Muscle of leg (tissue), 11 donors: Measurements from ENCODE around the gene NUDT14. TPM values are rescaled to one million over a fixed set of nuclear protein-coding genes. Genes with fewer than 3 reads are reported as not detected.

Experiments used
- DNase-seq: peaks from one replicate; pipeline ENCODE4 v3.0.0; 2013
- H3K27ac ChIP-seq: one replicate; pipeline ENCODE4 v1.5.1; 2013; ENCODE audit warnings: mild to moderate bottlenecking, low read length, control low read depth
- H3K27me3 ChIP-seq: one replicate; pipeline ENCODE4 v1.6.1; 2013; ENCODE audit warnings: low read length; ENCODE audit not compliant: control insufficient read depth, insufficient read depth
- H3K36me3 ChIP-seq: one replicate; pipeline ENCODE4 v1.6.1; 2013; ENCODE audit warnings: low read length; ENCODE audit not compliant: control insufficient read depth, insufficient read depth
- H3K4me1 ChIP-seq: one replicate; pipeline ENCODE4 v1.6.1; 2013; ENCODE audit warnings: low read length; ENCODE audit not compliant: control insufficient read depth, insufficient read depth
- H3K4me3 ChIP-seq: one replicate; pipeline ENCODE4 v1.5.1; 2013; ENCODE audit warnings: low read length, control low read depth
- H3K9me3 ChIP-seq: replicated peaks from 2 replicates; pipeline ENCODE4 v1.6.1; 2013; ENCODE audit warnings: low read depth, low read length; ENCODE audit not compliant: control insufficient read depth
- WGBS: methylation state at CpG from one replicate; pipeline ENCODE4 v1.1.5; 2013; ENCODE audit warnings: missing lambda C conversion rate; ENCODE audit not compliant: insufficient coverage; 5-methylcytosine and 5-hydroxymethylcytosine counted together
- polyA plus RNA-seq, 8 donors: library from polyadenylated mRNA; unstranded; fragments of 120-200 nt; gene quantifications; one replicate each; pipeline versions ENCODE4 v1.2.1 to v1.2.3, GENCODE V29; 2013; ENCODE audit warnings: inconsistent platforms in 1 of 8, low replicate concordance in 1 of 8; ENCODE audit not compliant: insufficient read length in 8 of 8, insufficient read depth in 1 of 8
- total RNA-seq: library from RNA; stranded (reverse); fragments of 120-200 nt; gene quantifications from one replicate; pipeline ENCODE4 v1.2.4, GENCODE V29; 2013

Gene NUDT14
- total and polyA plus RNA-seq, 9 donors = 10.5 to 22.8 (median 16.1) TPM

DNA sequence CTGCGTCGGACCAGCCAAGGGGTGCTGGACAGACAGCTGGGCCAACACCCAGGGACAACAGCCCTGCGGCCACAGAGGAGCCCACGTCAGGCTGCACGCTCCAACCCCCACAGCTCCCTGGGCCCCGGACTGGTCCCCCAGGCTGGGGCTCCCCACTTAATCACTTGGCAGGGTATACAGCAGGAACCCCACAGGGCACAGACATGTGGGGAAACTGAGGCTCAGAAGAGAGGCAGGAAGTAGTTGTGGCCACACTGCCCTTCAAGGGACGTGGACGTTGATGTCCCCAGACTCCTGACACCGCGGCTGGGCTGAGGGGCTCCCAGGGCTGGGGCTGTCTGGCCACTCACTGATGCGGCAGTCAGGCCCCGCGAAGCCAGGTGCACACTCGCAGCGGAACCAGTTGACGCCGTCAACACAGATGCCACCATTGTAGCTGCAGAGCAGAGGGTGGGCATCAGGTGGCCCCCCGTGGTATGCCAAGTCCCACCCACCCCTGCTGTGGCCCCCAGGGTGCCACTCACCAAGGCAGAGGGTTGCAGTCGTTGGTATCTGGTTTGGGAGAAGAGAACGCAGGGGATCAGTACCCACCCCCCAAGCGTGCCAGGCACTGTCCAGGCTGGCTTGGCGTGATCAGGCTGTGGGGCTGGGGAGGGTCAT is 34.0 kb downstream of the NUDT14 start:
- H3K4me1 ChIP-seq = peaks cover 16% of the 10 kb centered on the region
- no peaks in the 10 kb centered on the region for H3K27me3 ChIP-seq
- no peak overlapping the region for H3K4me3 ChIP-seq
- DNase-seq = no peak
- H3K9me3 ChIP-seq = no peaks in the 10 kb centered on the region
- no peak overlapping the region for H3K27ac ChIP-seq
- H3K36me3 ChIP-seq = peaks cover 44% of the 10 kb centered on the region
- 79% methylated on average over 16 of the region's 22 CpGs for WGBS

- 81% methylated on average over 33 of the region's 40 CpGs for WGBS
- Histone ChIP-seq H3K4me3 (no peak overlapping the region), H3K4me1 (peaks cover 9% of the 10 kb centered on the region), H3K36me3 (peaks cover 47% of the 10 kb centered on the region), H3K27ac (no peak overlapping the region), H3K9me3 (no peaks in the 10 kb centered on the region), H3K27me3 (no peaks in the 10 kb centered on the region)
- no peak for DNase-seq
Observed at GRCh38 chr14:105146181-105146975, 34.7 kb downstream of the NUDT14 start.

GRCh38 chr14:105145381-105146180 is 35.5 kb downstream of the NUDT14 start:
- H3K36me3 ChIP-seq = peaks cover 46% of the 10 kb centered on the region
- 92% methylated on average over 28 of the region's 28 CpGs for WGBS
- no peak for DNase-seq

DNA sequence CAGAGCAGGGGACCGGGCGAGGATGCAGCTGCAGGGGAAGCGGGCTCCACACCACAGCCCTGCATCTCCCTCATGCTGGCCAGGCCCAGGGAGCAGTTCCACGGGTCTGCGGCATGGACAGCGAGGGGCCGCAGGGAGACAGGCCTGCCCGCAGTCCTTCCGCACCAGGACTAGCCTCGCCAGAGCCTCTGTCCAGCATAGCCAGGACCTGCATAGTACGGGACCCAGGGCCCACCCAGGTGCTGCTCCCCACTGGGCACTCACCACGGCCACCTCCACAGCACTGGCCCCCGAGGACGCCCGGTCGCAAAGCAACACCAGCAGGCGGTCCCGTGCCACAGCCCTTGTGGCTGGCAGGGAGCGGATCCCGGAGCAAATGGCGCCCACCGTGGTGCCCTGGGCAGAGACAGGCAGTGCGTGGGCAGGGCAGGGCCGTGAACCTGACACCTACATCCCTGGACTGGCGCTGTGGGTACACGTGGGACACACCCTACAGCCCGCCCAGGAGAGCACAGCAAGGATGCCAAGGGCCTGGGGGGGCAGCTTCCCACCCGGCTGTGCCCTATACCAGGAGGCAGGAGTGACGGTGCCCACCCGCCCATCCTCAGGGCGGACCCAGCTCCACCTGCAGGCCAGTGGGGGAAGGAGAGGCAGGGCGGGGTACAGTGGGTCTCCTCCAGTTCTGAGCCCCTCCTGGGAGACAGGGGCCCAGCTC is 36.3 kb downstream of the NUDT14 start:
- no peak for DNase-seq
- no peaks in the 10 kb centered on the region for H3K27me3 ChIP-seq
- H3K4me1 ChIP-seq = peaks cover 7% of the 10 kb centered on the region
- H3K4me3 ChIP-seq = no peak overlapping the region
- H3K9me3 ChIP-seq = peaks cover 8% of the 10 kb centered on the region
- no peak overlapping the region for H3K27ac ChIP-seq
- WGBS = 81% methylated on average over 29 of the region's 32 CpGs
- H3K36me3 ChIP-seq = peaks cover 47% of the 10 kb centered on the region

More at GRCh38 chr14:105145381-105146180, 35.5 kb downstream of the NUDT14 start:
- H3K27me3 ChIP-seq = no peaks in the 10 kb centered on the region
- H3K4me3 ChIP-seq = no peak overlapping the region
- peaks cover 7% of the 10 kb centered on the region for H3K4me1 ChIP-seq
- peaks cover 2% of the 10 kb centered on the region for H3K9me3 ChIP-seq
- no peak overlapping the region for H3K27ac ChIP-seq

DNA sequence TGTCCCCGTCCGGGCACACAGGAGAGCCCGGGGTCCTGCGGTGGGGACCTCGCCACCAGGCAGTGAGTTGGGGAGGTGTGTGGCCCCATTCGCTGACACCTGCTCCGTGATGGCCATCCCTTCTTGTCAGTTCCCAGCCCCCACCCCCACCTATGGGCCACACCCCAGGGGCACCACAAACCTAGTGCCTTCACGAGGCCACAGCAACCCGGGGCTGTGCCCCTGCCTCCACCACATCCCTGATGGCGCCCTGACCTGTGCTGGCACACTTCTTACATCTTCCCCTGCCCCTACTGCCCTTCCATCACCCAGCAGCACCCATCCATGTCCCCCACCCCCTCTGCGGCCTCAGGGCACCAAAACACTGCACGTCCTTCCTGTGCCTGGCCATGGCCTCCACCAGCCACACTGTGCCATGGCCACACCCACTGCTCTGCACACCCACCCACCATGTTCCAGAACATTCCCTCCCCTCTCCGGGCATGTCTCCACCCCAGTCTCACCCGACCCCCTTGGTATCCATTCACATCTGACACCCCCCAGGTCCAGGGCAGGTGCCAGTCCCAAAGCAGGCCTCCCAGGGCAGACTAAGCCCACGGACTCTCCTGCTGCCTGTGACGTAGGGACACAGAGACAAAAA is 37.0 kb downstream of the NUDT14 start:
- 79% methylated on average over 10 of the region's 16 CpGs for WGBS
- H3K4me3 ChIP-seq = no peak overlapping the region
- peaks cover 15% of the 10 kb centered on the region for H3K9me3 ChIP-seq
- H3K27ac ChIP-seq = no peak overlapping the region
- DNase-seq = no peak
- no peaks in the 10 kb centered on the region for H3K27me3 ChIP-seq
- H3K36me3 ChIP-seq = peaks cover 47% of the 10 kb centered on the region
- peaks cover 7% of the 10 kb centered on the region for H3K4me1 ChIP-seq

DNA sequence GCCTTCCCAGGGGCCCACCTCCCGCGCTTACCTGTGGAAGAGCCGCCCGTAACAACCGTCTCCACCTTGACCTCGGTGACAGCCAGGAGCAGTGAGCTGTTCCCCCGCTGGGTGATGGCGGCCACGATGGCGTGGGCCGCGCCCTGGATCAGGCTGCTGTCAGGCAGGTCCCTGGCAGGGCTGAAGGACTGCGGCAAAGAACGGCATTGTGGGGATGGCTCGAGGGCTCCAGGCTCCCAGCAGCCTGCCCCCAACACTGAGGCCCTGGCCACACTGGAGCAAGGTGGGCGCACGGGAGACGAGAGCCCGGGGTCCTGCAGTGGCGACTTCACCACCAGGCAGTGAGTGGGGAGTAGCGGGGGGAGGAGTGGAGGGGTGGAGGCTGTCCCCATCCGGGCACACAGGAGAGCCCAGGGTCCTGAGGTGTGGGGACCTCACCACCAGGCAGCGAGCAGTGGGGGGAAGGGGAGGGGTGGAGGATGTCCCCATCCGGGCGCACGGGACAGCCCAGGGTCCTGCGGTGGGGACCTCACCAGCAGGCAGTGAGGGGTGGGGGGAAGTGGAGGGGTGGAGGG is 37.6 kb downstream of the NUDT14 start:
- 92% methylated on average over 25 of the region's 27 CpGs for WGBS
- DNase-seq = no peak
- no peak overlapping the region for H3K4me3 ChIP-seq
- H3K27me3 ChIP-seq = no peaks in the 10 kb centered on the region
- no peak overlapping the region for H3K27ac ChIP-seq
- peaks cover 15% of the 10 kb centered on the region for H3K9me3 ChIP-seq
- H3K4me1 ChIP-seq = peaks cover 7% of the 10 kb centered on the region
- H3K36me3 ChIP-seq = peaks cover 47% of the 10 kb centered on the region

DNA sequence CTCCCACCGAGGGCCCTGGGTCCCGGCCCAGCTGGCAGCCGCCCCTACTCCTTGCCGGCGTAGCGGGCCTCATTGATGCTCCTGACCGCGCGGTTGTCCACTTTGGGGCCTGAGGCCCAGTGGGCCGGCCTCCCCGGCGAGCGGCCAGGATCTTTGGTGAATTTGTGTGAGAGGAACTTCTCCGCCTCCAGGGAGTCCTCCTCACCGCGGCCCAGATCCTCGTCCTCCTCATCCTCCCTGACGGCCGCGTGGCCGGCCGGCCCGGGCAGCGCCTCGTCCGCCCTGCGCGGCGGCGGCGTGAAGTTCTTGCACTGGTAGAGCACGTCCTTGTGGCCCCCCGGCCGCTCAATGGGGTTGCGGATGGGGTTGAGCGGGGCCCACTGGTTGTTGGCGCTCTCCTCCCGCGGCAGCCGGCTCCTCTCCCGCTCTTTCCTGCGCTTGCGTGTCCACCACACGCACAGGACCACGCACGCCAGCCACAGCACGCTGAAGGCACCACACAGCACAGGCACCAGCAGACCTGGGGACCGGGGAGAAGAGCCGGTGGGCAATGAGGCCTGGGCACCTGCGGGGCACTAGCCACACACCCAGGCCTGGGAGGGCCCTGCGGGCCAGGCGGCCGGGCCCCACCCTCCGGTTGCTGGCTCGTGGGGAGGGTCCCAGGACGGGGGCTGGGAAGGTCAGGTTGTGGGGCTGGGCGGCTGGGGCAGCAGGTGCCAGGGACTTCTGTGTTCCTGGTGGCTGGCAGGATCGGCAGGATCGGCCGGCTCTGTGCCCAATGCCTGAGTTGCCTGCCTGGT is 38.3 kb downstream of the NUDT14 start:
- no peak for DNase-seq
- peaks cover 44% of the 10 kb centered on the region for H3K36me3 ChIP-seq
- 92% methylated on average over 50 of the region's 60 CpGs for WGBS
- no peak overlapping the region for H3K27ac ChIP-seq
- no peak overlapping the region for H3K4me3 ChIP-seq
- H3K27me3 ChIP-seq = no peaks in the 10 kb centered on the region
- H3K9me3 ChIP-seq = peaks cover 15% of the 10 kb centered on the region
- peaks cover 7% of the 10 kb centered on the region for H3K4me1 ChIP-seq

- no peak overlapping the region for H3K27ac ChIP-seq
- peaks cover 39% of the 10 kb centered on the region for H3K36me3 ChIP-seq
- DNase-seq = no peak
- no peaks in the 10 kb centered on the region for H3K27me3 ChIP-seq
- 90% methylated on average over 41 of the region's 43 CpGs for WGBS
- H3K4me3 ChIP-seq = no peak overlapping the region
- H3K9me3 ChIP-seq = peaks cover 15% of the 10 kb centered on the region
- H3K4me1 ChIP-seq = peaks cover under 1% of the 10 kb centered on the region
Observed at GRCh38 chr14:105141486-105142281, 39.4 kb downstream of the NUDT14 start.
